Liver (tissue), 9 donors: ENCODE measurements around the gene CADPS. TPM values are rescaled to one million over a fixed set of nuclear protein-coding genes. Genes with fewer than 3 reads are reported as not detected.

Experiments
- DNase-seq: peaks from one replicate; pipeline ENCODE4 v3.0.0-alpha.2; 2017; ENCODE audit warnings: low spot score
- H3K27ac ChIP-seq, 2 donors: one replicate each; pipeline ENCODE4 v1.7.0; 2013; ENCODE audit warnings: inconsistent platforms in 2 of 2, low read length in 2 of 2, control low read depth in 1 of 2, low read depth in 1 of 2, mild to moderate bottlenecking in 1 of 2
- H3K27me3 ChIP-seq, 4 donors: one replicate each; pipeline versions ENCODE4 v1.6.1 to v1.7.0; 2013; ENCODE audit warnings: low read length in 3 of 4, inconsistent platforms in 1 of 4, mild to moderate bottlenecking in 1 of 4, moderate library complexity in 1 of 4; ENCODE audit not compliant: control insufficient read depth in 4 of 4, insufficient read depth in 4 of 4
- H3K36me3 ChIP-seq, 4 donors: one replicate each; pipeline versions ENCODE4 v1.6.1 to v1.7.0; 2013; ENCODE audit warnings: low read length in 3 of 4, mild to moderate bottlenecking in 3 of 4, low read depth in 1 of 4, moderate library complexity in 1 of 4; ENCODE audit not compliant: control insufficient read depth in 4 of 4, insufficient read depth in 3 of 4
- H3K4me1 ChIP-seq, 4 donors: one replicate each; pipeline versions ENCODE4 v1.6.1 to v1.7.0; 2013; ENCODE audit warnings: low read length in 3 of 4, mild to moderate bottlenecking in 3 of 4, moderate library complexity in 1 of 4; ENCODE audit not compliant: control insufficient read depth in 4 of 4, insufficient read depth in 4 of 4
- H3K4me3 ChIP-seq, 3 donors: one replicate each; pipeline versions ENCODE4 v1.6.1 to v1.7.0; 2013; ENCODE audit warnings: low read length in 3 of 3, control low read depth in 1 of 3, low read depth in 1 of 3, mild to moderate bottlenecking in 1 of 3
- H3K9ac ChIP-seq, 2 donors: one replicate each; pipeline ENCODE4 v1.7.0; 2013; ENCODE audit warnings: low read length in 2 of 2, mild to moderate bottlenecking in 2 of 2, moderate library complexity in 2 of 2, control low read depth in 1 of 2, low read depth in 1 of 2
- H3K9me3 ChIP-seq, 4 donors: one replicate each; pipeline versions ENCODE4 v1.6.1 to v1.7.0; 2013; ENCODE audit warnings: low read length in 3 of 4; ENCODE audit not compliant: control insufficient read depth in 4 of 4
- EGR1 ChIP-seq, 2 donors: IDR thresholded peaks; 2 replicates each; pipeline ENCODE4 v1.6.1; 2016 to 2018; ENCODE audit warnings: antibody characterized with exemption in 2 of 2, low read depth in 2 of 2
- FOXA1 ChIP-seq: IDR thresholded peaks from 2 replicates; pipeline ENCODE4 v1.6.1; 2016; ENCODE audit warnings: antibody characterized with exemption
- FOXA2 ChIP-seq: IDR thresholded peaks from 2 replicates; pipeline ENCODE4 v1.6.1; 2016; ENCODE audit warnings: antibody characterized with exemption
- GABPA ChIP-seq, 2 donors: IDR thresholded peaks in 1 of 2; conservative IDR thresholded peaks in 1 of 2; 2 replicates each; pipeline ENCODE4 v1.6.1; 2016; ENCODE audit warnings: antibody characterized with exemption in 2 of 2, mild to moderate bottlenecking in 1 of 2, moderate library complexity in 1 of 2
- HNF4A ChIP-seq, 2 donors: conservative IDR thresholded peaks; 2 replicates each; pipeline ENCODE4 v1.6.1; 2016; ENCODE audit warnings: antibody characterized with exemption in 2 of 2, mild to moderate bottlenecking in 2 of 2
- HNF4G ChIP-seq: IDR thresholded peaks from 2 replicates; pipeline ENCODE4 v1.6.1; 2016; ENCODE audit warnings: antibody characterized with exemption
- JUND ChIP-seq, 2 donors: IDR thresholded peaks; 2 replicates each; pipeline ENCODE4 v1.6.1; 2016; ENCODE audit warnings: antibody characterized with exemption in 2 of 2
- NR2F2 ChIP-seq: IDR thresholded peaks from 2 replicates; pipeline ENCODE4 v1.6.1; 2016; ENCODE audit warnings: antibody characterized with exemption
- RAD21 ChIP-seq, 2 donors: IDR thresholded peaks; 2 replicates each; pipeline ENCODE4 v1.6.1; 2016; ENCODE audit warnings: antibody characterized with exemption in 2 of 2, mild to moderate bottlenecking in 2 of 2
- RXRA ChIP-seq, 2 donors: IDR thresholded peaks; 2 replicates each; pipeline ENCODE4 v1.6.1; 2017 to 2018; ENCODE audit warnings: antibody characterized with exemption in 2 of 2, mild to moderate bottlenecking in 1 of 2
- SP1 ChIP-seq: IDR thresholded peaks from 2 replicates; pipeline ENCODE4 v1.6.1; 2018; ENCODE audit warnings: antibody characterized with exemption, mild to moderate bottlenecking
- TAF1 ChIP-seq: conservative IDR thresholded peaks from 2 replicates; pipeline ENCODE4 v1.6.1; 2016; ENCODE audit warnings: antibody characterized with exemption, mild to moderate bottlenecking
- YY1 ChIP-seq: IDR thresholded peaks from 2 replicates; pipeline ENCODE4 v1.6.1; 2016; ENCODE audit warnings: antibody characterized with exemption, mild to moderate bottlenecking
- WGBS: extraction: QIAGEN DNeasy Blood & Tissue Kit; methylation state at CpG from one replicate; pipeline ENCODE4 v1.1.7; 2013; 5-methylcytosine and 5-hydroxymethylcytosine counted together
- polyA plus RNA-seq, 2 donors: library from polyadenylated mRNA; stranded (reverse) in 1 of 2; unstranded in 1 of 2; fragments of 200-250 nt in 1 of 2; fragments of >200 nt in 1 of 2; fragmentation: Nextera tagmentation in 1 of 2; extraction: Ambion mirVana in 1 of 2; gene quantifications; one replicate each; pipeline versions ENCODE4 v1.2.1 to v1.2.3, GENCODE V29; 2013 to 2015
- total RNA-seq, 2 donors: library from RNA; depleted of rRNA; stranded (reverse); fragments of >200 nt; gene quantifications; one replicate each; pipeline ENCODE4 v1.2.3, GENCODE V29; 2014
- TF ChIP-seq, protein P1 (sequence below): IDR thresholded peaks from 2 replicates; pipeline ENCODE4 v1.6.1; 2016; ENCODE audit warnings: antibody characterized with exemption
- TF ChIP-seq, protein P2 (sequence below): IDR thresholded peaks from 2 replicates; pipeline ENCODE4 v1.6.1; 2016; ENCODE audit warnings: antibody characterized with exemption
- TF ChIP-seq, protein P3 (sequence below): fragments of 150-350 bp; IDR thresholded peaks from 2 replicates; pipeline ENCODE4 v1.5.1; 2017; ENCODE audit warnings: improper control_type of control experiment, low read depth, low read length; ENCODE audit not compliant: missing input control
- TF ChIP-seq, protein P4 (sequence below): IDR thresholded peaks from 2 replicates; pipeline ENCODE4 v1.6.1; 2016; ENCODE audit warnings: antibody characterized with exemption, mild to moderate bottlenecking
- TF ChIP-seq, protein P5 (sequence below): IDR thresholded peaks from 2 replicates; pipeline ENCODE4 v1.6.1; 2016; ENCODE audit warnings: antibody characterized with exemption
- donor health status: healthy.
- donor health status: healthy.
- donor health status: healthy.
- donor health status: healthy.
- donor health status: healthy.

CADPS gene
- total and polyA plus RNA-seq, 4 donors, result 0.05 to 0.37 (median 0.17) TPM; not detected in 1

DNA sequence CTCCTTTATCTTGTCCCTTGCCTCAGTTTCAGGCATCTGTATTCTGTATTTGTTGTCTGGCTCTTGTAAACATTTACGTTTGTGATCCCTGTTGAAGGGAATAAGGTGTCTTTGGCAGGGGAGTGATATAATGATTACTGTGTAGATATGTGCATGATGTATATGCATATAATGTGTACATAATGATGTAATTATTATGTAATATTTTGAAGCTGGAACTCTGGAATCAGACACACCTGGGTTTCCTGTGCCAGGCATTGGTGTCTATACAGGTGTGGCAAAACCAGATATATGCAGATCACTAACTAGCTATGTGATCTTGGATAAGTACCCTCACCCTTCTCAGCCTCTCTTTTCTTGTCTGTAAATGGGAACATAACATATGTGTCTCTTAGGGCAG is 260.7 kb downstream of the CADPS start:
- H3K36me3 ChIP-seq, result no peaks in the 10 kb centered on the region
- H3K4me1 ChIP-seq, result no peaks in the 10 kb centered on the region
- 70% methylated on average over 1 of the region's 1 CpG for WGBS
- no peaks in the 10 kb centered on the region for H3K9me3 ChIP-seq
- H3K27ac ChIP-seq, result no peak overlapping the region
- peaks cover 0 to 6% (median 5%) of the 10 kb centered on the region in 4 donors for H3K27me3 ChIP-seq
- no peak overlapping the region for H3K9ac ChIP-seq
- no peak overlapping the region for H3K4me3 ChIP-seq
- no peak for DNase-seq
- TF ChIP-seq JUND (IDR thresholded peaks at IDR 0.05), result no peak
- TF ChIP-seq YY1, result no peak
- no peak for TF ChIP-seq NR2F2
- TF ChIP-seq, protein P1, sequence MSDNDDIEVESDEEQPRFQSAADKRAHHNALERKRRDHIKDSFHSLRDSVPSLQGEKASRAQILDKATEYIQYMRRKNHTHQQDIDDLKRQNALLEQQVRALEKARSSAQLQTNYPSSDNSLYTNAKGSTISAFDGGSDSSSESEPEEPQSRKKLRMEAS, result no peak
- TF ChIP-seq HNF4A (conservative IDR thresholded peaks at IDR 0.05), result no peak
- TF ChIP-seq GABPA (IDR thresholded peaks at IDR 0.05 in 1 of 2, conservative IDR thresholded peaks at IDR 0.05 in 1 of 2), result no peak
- TF ChIP-seq, protein P2, sequence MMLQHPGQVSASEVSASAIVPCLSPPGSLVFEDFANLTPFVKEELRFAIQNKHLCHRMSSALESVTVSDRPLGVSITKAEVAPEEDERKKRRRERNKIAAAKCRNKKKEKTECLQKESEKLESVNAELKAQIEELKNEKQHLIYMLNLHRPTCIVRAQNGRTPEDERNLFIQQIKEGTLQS, result no peak
- no peak for TF ChIP-seq TAF1
- no peak for TF ChIP-seq HNF4G
- no peak for TF ChIP-seq FOXA1
- TF ChIP-seq SP1, result no peak
- TF ChIP-seq EGR1 (IDR thresholded peaks at IDR 0.05; ENCODE audit: low read depth in 2 of 2), result no peak
- TF ChIP-seq, protein P3, sequence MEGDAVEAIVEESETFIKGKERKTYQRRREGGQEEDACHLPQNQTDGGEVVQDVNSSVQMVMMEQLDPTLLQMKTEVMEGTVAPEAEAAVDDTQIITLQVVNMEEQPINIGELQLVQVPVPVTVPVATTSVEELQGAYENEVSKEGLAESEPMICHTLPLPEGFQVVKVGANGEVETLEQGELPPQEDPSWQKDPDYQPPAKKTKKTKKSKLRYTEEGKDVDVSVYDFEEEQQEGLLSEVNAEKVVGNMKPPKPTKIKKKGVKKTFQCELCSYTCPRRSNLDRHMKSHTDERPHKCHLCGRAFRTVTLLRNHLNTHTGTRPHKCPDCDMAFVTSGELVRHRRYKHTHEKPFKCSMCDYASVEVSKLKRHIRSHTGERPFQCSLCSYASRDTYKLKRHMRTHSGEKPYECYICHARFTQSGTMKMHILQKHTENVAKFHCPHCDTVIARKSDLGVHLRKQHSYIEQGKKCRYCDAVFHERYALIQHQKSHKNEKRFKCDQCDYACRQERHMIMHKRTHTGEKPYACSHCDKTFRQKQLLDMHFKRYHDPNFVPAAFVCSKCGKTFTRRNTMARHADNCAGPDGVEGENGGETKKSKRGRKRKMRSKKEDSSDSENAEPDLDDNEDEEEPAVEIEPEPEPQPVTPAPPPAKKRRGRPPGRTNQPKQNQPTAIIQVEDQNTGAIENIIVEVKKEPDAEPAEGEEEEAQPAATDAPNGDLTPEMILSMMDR, result no peak
- TF ChIP-seq FOXA2, result no peak

DNA sequence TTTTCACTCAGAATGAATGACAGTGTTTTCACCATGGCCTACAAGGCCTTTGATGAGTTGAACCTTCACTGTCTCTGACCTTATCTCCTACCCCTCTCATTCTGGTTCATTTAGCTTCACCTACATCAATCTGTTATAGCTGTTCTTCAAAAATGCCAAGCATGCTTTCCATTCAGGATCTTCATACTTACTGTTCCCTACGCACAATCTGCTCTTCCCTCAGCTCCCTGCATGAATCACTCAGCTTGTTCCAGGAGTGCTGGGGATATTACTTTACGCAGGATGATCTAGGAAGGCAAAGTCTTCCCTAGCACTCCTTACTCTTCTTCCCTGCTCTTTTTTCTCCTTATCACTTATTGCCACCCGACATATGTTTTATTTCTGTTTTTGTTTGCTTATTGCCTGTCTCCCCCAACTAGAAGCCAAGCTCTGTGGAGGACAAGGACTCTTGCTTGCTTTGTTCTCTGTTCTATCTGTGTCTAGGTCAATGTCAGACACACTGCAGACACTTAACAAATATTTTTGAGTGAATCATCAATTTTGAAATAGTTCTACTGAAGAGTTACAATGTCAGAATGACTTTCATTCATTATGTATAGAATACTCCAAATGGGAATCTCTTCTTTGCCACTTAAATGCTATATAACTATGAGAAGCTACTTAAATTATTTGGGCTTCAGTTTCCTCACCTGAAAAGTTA is 263.5 kb downstream of the CADPS start:
- WGBS, result 86% methylated on average over 3 of the region's 3 CpGs
- peaks cover 0 to 3% (median 0%) of the 10 kb centered on the region in 4 donors for H3K9me3 ChIP-seq
- peaks cover 0 to 12% (median 3%) of the 10 kb centered on the region in 4 donors for H3K27me3 ChIP-seq

More for the DNA sequence above, 263.5 kb downstream of the CADPS start:
- H3K4me1 ChIP-seq, result no peaks in the 10 kb centered on the region
- no peaks in the 10 kb centered on the region for H3K36me3 ChIP-seq
- H3K27ac ChIP-seq, result no peak overlapping the region
- DNase-seq, result no peak
- TF ChIP-seq RXRA (IDR thresholded peaks at IDR 0.05) (no peak), EGR1 (IDR thresholded peaks at IDR 0.05; ENCODE audit: low read depth in 2 of 2) (no peak), YY1 (no peak), JUND (IDR thresholded peaks at IDR 0.05) (no peak), TAF1 (no peak), FOXA1 (no peak), RAD21 (IDR thresholded peaks at IDR 0.05) (no peak), FOXA2 (no peak), NR2F2 (no peak), HNF4A (conservative IDR thresholded peaks at IDR 0.05) (no peak), HNF4G (no peak), GABPA (IDR thresholded peaks at IDR 0.05 in 1 of 2, conservative IDR thresholded peaks at IDR 0.05 in 1 of 2) (no peak), SP1 (no peak)
- TF ChIP-seq, protein P2, result no peak
- TF ChIP-seq, protein P3, result no peak
- TF ChIP-seq, protein P1, result no peak
- TF ChIP-seq, protein P4, sequence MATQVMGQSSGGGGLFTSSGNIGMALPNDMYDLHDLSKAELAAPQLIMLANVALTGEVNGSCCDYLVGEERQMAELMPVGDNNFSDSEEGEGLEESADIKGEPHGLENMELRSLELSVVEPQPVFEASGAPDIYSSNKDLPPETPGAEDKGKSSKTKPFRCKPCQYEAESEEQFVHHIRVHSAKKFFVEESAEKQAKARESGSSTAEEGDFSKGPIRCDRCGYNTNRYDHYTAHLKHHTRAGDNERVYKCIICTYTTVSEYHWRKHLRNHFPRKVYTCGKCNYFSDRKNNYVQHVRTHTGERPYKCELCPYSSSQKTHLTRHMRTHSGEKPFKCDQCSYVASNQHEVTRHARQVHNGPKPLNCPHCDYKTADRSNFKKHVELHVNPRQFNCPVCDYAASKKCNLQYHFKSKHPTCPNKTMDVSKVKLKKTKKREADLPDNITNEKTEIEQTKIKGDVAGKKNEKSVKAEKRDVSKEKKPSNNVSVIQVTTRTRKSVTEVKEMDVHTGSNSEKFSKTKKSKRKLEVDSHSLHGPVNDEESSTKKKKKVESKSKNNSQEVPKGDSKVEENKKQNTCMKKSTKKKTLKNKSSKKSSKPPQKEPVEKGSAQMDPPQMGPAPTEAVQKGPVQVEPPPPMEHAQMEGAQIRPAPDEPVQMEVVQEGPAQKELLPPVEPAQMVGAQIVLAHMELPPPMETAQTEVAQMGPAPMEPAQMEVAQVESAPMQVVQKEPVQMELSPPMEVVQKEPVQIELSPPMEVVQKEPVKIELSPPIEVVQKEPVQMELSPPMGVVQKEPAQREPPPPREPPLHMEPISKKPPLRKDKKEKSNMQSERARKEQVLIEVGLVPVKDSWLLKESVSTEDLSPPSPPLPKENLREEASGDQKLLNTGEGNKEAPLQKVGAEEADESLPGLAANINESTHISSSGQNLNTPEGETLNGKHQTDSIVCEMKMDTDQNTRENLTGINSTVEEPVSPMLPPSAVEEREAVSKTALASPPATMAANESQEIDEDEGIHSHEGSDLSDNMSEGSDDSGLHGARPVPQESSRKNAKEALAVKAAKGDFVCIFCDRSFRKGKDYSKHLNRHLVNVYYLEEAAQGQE, result no peak
- TF ChIP-seq, protein P5, sequence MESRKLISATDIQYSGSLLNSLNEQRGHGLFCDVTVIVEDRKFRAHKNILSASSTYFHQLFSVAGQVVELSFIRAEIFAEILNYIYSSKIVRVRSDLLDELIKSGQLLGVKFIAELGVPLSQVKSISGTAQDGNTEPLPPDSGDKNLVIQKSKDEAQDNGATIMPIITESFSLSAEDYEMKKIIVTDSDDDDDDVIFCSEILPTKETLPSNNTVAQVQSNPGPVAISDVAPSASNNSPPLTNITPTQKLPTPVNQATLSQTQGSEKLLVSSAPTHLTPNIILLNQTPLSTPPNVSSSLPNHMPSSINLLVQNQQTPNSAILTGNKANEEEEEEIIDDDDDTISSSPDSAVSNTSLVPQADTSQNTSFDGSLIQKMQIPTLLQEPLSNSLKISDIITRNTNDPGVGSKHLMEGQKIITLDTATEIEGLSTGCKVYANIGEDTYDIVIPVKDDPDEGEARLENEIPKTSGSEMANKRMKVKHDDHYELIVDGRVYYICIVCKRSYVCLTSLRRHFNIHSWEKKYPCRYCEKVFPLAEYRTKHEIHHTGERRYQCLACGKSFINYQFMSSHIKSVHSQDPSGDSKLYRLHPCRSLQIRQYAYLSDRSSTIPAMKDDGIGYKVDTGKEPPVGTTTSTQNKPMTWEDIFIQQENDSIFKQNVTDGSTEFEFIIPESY, result no peak
- H3K4me3 ChIP-seq, result no peak overlapping the region
- H3K9ac ChIP-seq, result no peak overlapping the region
